ENCODE measurements around the gene SLC35D1. TPM values are rescaled to one million over a fixed set of nuclear protein-coding genes. Genes with fewer than 3 reads are reported as not detected.
A peak's percentile ranks its signal among the peaks of the same experiment; 100 is the strongest.

Gene SLC35D1
- total RNA-seq, 4 donors from 2014 or later = 10.0 to 68.6 (median 51.9) TPM

DNA sequence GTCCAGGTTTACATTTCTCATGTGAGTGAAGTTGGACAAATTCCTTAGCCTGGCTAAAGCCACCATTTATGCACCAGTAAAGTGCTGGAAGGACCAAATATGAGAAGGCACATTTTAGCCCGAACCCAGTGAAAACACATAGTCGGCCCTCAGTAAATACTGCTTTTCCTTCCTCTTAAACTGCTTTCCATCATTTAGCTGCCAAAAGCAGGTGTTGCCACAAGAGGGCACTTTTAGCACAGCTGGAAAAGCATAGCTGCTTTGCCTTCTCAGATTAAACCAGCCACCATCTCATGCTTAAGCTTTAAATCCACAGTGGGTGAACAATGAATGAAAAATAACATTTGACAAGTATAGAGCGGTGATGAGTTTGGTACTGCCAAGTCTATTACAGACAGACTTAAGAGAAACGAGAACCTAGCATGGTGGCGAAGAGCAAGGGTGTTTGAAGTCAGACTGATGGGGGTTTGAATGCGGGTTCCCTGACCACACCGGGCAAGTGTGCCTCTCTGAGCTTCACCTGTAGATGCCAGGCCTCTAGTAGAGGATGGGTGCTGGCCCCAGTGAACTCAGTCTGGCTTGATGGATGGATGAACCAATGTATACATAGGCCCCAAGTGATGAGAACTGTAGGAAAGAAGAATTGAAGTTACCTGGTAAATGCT, 57.8 kb downstream of the SLC35D1 start:
- Histone ChIP-seq H3K4me3 (no peak overlapping the region), H3K9me3 (no peaks in the 10 kb centered on the region), H3K4me1 (no peaks in the 10 kb centered on the region), H3K27ac (no peak overlapping the region), H3K36me3 (peaks cover 0 to 12% (median 3%) of the 10 kb centered on the region in 4 donors), H3K27me3 (no peaks in the 10 kb centered on the region)
- no peak for TF ChIP-seq POLR2A (IDR thresholded peaks at IDR 0.05)
- TF ChIP-seq EP300 (IDR thresholded peaks at IDR 0.05; ENCODE audit: low read depth) = no peak
- TF ChIP-seq POLR2AphosphoS5 (IDR thresholded peaks at IDR 0.05) = peak in 1 of 3 donors; percentile 15
- TF ChIP-seq, protein P1, sequence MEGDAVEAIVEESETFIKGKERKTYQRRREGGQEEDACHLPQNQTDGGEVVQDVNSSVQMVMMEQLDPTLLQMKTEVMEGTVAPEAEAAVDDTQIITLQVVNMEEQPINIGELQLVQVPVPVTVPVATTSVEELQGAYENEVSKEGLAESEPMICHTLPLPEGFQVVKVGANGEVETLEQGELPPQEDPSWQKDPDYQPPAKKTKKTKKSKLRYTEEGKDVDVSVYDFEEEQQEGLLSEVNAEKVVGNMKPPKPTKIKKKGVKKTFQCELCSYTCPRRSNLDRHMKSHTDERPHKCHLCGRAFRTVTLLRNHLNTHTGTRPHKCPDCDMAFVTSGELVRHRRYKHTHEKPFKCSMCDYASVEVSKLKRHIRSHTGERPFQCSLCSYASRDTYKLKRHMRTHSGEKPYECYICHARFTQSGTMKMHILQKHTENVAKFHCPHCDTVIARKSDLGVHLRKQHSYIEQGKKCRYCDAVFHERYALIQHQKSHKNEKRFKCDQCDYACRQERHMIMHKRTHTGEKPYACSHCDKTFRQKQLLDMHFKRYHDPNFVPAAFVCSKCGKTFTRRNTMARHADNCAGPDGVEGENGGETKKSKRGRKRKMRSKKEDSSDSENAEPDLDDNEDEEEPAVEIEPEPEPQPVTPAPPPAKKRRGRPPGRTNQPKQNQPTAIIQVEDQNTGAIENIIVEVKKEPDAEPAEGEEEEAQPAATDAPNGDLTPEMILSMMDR (IDR thresholded peaks at IDR 0.05) = peak; percentile 63 to 83 (median 69)
- intact Hi-C loops (cut with DNase I; ENCODE audit: low total_unique reads) = loop anchor here (5.0 kb wide), 2 partner anchors 56 to 151 kb away; partner anchors contain the start of gene SLC35D1
- peak; percentile 58 for DNase-seq
- in situ Hi-C loops (cut with MboI; ENCODE audit: low pct_ligation_motif_present in 1 of 4, low pct_unique_long_range_greater_than_20kb in 1 of 4, low sequenced_read_pairs in 3 of 4) = loop anchor here in 3 of 4 donors (5.0 to 25.0 kb wide), 3 partner anchors 149 to 234 kb away; partner anchors contain the start of gene DYNLT5 (in 2 of the 3)
- WGBS, 2 donors (ENCODE audit: low coverage in 1 of 2) = 71 to 73% methylated on average over 7 of the region's 7 CpGs

GRCh38 chr1:66993076-66993475, 60.9 kb downstream of the SLC35D1 start:
- TF ChIP-seq, protein P1 (IDR thresholded peaks at IDR 0.05) = no peak
- no peak for TF ChIP-seq POLR2A (IDR thresholded peaks at IDR 0.05)
- Histone ChIP-seq H3K4me1 (no peaks in the 10 kb centered on the region), H3K27ac (no peak overlapping the region), H3K27me3 (no peaks in the 10 kb centered on the region), H3K36me3 (peaks cover 0 to 12% (median 1%) of the 10 kb centered on the region in 4 donors), H3K9me3 (no peaks in the 10 kb centered on the region), H3K4me3 (no peak overlapping the region)
- intact Hi-C loops (cut with DNase I; ENCODE audit: low total_unique reads) = no loop called here
- in situ Hi-C loops (cut with MboI; ENCODE audit: low pct_ligation_motif_present in 1 of 4, low pct_unique_long_range_greater_than_20kb in 1 of 4, low sequenced_read_pairs in 3 of 4) = loop anchor here in 3 of 4 donors (10.0 to 25.0 kb wide), 2 partner anchors 152 to 231 kb away; partner anchors contain the start of gene DYNLT5 (in 2 of the 3)
- no peak for DNase-seq
- 69 to 93% methylated on average over 3 of the region's 3 CpGs for WGBS, 2 donors (ENCODE audit: low coverage in 1 of 2)

GRCh38 chr1:66985835-66986234, 68.1 kb downstream of the SLC35D1 start:
- intact Hi-C loops (cut with DNase I; ENCODE audit: low total_unique reads) = no loop called here
- Histone ChIP-seq H3K4me3 (no peak overlapping the region), H3K4me1 (peaks cover 7 to 30% (median 15%) of the 10 kb centered on the region in 4 donors), H3K27ac (no peak overlapping the region), H3K36me3 (peaks cover 0 to 49% (median 11%) of the 10 kb centered on the region in 4 donors), H3K27me3 (no peaks in the 10 kb centered on the region), H3K9me3 (no peaks in the 10 kb centered on the region)
- in situ Hi-C loops (cut with MboI; ENCODE audit: low pct_ligation_motif_present in 1 of 4, low pct_unique_long_range_greater_than_20kb in 1 of 4, low sequenced_read_pairs in 3 of 4) = loop anchor here in 2 of 4 donors (25.0 kb wide), 1 partner anchor 224 kb away; the partner anchor contains the start of gene DYNLT5 (in 2 of the 2)
- WGBS, 2 donors (ENCODE audit: low coverage in 1 of 2) = 33 to 34% methylated on average over 1 of the region's 1 CpG
- DNase-seq = no peak
- TF ChIP-seq EP300 (IDR thresholded peaks at IDR 0.05; ENCODE audit: low read depth) (no peak), POLR2AphosphoS5 (IDR thresholded peaks at IDR 0.05) (no peak), POLR2A (IDR thresholded peaks at IDR 0.05) (no peak)
- TF ChIP-seq, protein P1 (IDR thresholded peaks at IDR 0.05) = no peak

GRCh38 chr1:66984491-66984890, 69.5 kb downstream of the SLC35D1 start:
- H3K4me1 ChIP-seq = peaks cover 7 to 38% (median 21%) of the 10 kb centered on the region in 4 donors
- no peak for DNase-seq
- no peaks in the 10 kb centered on the region for H3K9me3 ChIP-seq
- H3K4me3 ChIP-seq = no peak overlapping the region
- TF ChIP-seq POLR2AphosphoS5 (IDR thresholded peaks at IDR 0.05) = no peak
- intact Hi-C loops (cut with DNase I; ENCODE audit: low total_unique reads) = no loop called here
- no peak overlapping the region for H3K27ac ChIP-seq
- H3K27me3 ChIP-seq = no peaks in the 10 kb centered on the region
- H3K36me3 ChIP-seq = peaks cover 0 to 54% (median 14%) of the 10 kb centered on the region in 4 donors
- in situ Hi-C loops (cut with MboI; ENCODE audit: low pct_ligation_motif_present in 1 of 4, low pct_unique_long_range_greater_than_20kb in 1 of 4, low sequenced_read_pairs in 3 of 4) = loop anchor here in 2 of 4 donors (25.0 kb wide), 1 partner anchor 222 kb away; the partner anchor contains the start of gene DYNLT5 (in 2 of the 2)
- WGBS, 2 donors (ENCODE audit: low coverage in 1 of 2) = 77 to 80% methylated on average over 1 of the region's 1 CpG
